Caco-2 (cell line): ENCODE data around the gene C1orf226. TPM values are rescaled to one million over a fixed set of nuclear protein-coding genes. Genes with fewer than 3 reads are reported as not detected.

Source experiments
- BruUV-seq: library from RNA; stranded (reverse); fragments of 400-500 nt; replicated peaks from 2 replicates; lab custom pipeline; 2021; lab: Mats Ljungman, UMichigan
- CTCF ChIA-PET: fragments of 300-600 bp; sonication (Branson Sonifier 250); formaldehyde crosslinking; loops from one replicate; lab custom pipeline; 2022; ENCODE audit warnings: antibody characterized with exemption; lab: Charles Lee
- POLR2A ChIA-PET: fragments of 300-600 bp; sonication (Branson Sonifier 250); formaldehyde crosslinking; loops from one replicate; lab custom pipeline; 2022; ENCODE audit warnings: antibody characterized with exemption; lab: Charles Lee
- DNase-seq, 2 experiments: peaks; one replicate each; pipeline versions ENCODE4 v3.0.0 to v3.0.0-alpha.2; 2020 to 2022
- H3K27me3 ChIP-seq: replicated peaks from 2 replicates; pipeline ENCODE4 v1.6.0; 2011; ENCODE audit warnings: low read length; ENCODE audit not compliant: control insufficient read depth, insufficient read depth
- H3K36me3 ChIP-seq: 2 replicates; pipeline ENCODE4 v1.5.1; 2011; ENCODE audit warnings: low read length; ENCODE audit not compliant: control insufficient read depth, insufficient read depth
- H3K4me1 ChIP-seq: fragments of 250-450 bp; sonication (Bioruptor Pico); 2 replicates; pipeline ENCODE4 v1.5.1; 2020; ENCODE audit warnings: mild to moderate bottlenecking
- H3K4me3 ChIP-seq: 2 replicates; pipeline ENCODE4 v1.5.1; 2011; ENCODE audit warnings: low read depth, mild to moderate bottlenecking, control low read depth, low read length
- H3K9me3 ChIP-seq: fragments of 250-450 bp; sonication (Bioruptor Pico); 2 replicates; pipeline ENCODE4 v1.5.1; 2020; ENCODE audit warnings: mild to moderate bottlenecking, moderate library complexity
- H3K27ac Mint-ChIP-seq: one replicate; pipeline ENCODE4 v1.8.0; 2022; ENCODE audit warnings: mixed read lengths; ENCODE audit not compliant: unreplicated experiment
- H3K27me3 Mint-ChIP-seq: one replicate; pipeline ENCODE4 v1.8.0; 2022; ENCODE audit warnings: mixed read lengths; ENCODE audit not compliant: insufficient read depth, unreplicated experiment
- H3K36me3 Mint-ChIP-seq: one replicate; pipeline ENCODE4 v1.8.0; 2022; ENCODE audit warnings: mild to moderate bottlenecking, mixed read lengths; ENCODE audit not compliant: insufficient read depth, unreplicated experiment
- H3K4me1 Mint-ChIP-seq: one replicate; pipeline ENCODE4 v1.8.0; 2022; ENCODE audit warnings: low read depth, mixed read lengths; ENCODE audit not compliant: unreplicated experiment
- H3K4me3 Mint-ChIP-seq: one replicate; pipeline ENCODE4 v1.8.0; 2022; ENCODE audit warnings: mild to moderate bottlenecking, moderate library complexity, mixed read lengths; ENCODE audit not compliant: unreplicated experiment
- H3K9me3 Mint-ChIP-seq: one replicate; pipeline ENCODE4 v1.8.0; 2022; ENCODE audit warnings: mixed read lengths; ENCODE audit not compliant: unreplicated experiment
- CTCF ChIP-seq, 2 experiments: fragments of 200-600 bp in 1 of 2; IDR thresholded peaks; 1 replicate in 1 of 2; 2 replicates in 1 of 2; pipeline versions ENCODE4 v1.5.1 to v1.8.0; 2011 to 2022; ENCODE audit warnings: antibody characterized with exemption in 1 of 2, control low read depth in 1 of 2, inconsistent platforms in 1 of 2, low read depth in 1 of 2, low read length in 1 of 2, mild to moderate bottlenecking in 1 of 2, moderate library complexity in 1 of 2; ENCODE audit not compliant: insufficient read depth in 1 of 2, severe bottlenecking in 1 of 2, unreplicated experiment in 1 of 2
- intact Hi-C: fragments of 100-400 bp; cut with micrococcal nuclease; formaldehyde crosslinking; loops from one replicate; pipeline ENCODE4 v1.10.0; 2022; ENCODE audit not compliant: unreplicated experiment
- total RNA-seq: library from RNA; stranded (reverse); gene quantifications from 2 replicates; pipeline ENCODE4 v1.2.3, GENCODE V29; 2022

The C1orf226 gene
- total RNA-seq, 1 experiment from 2014 or later, result 7.3 TPM

DNA sequence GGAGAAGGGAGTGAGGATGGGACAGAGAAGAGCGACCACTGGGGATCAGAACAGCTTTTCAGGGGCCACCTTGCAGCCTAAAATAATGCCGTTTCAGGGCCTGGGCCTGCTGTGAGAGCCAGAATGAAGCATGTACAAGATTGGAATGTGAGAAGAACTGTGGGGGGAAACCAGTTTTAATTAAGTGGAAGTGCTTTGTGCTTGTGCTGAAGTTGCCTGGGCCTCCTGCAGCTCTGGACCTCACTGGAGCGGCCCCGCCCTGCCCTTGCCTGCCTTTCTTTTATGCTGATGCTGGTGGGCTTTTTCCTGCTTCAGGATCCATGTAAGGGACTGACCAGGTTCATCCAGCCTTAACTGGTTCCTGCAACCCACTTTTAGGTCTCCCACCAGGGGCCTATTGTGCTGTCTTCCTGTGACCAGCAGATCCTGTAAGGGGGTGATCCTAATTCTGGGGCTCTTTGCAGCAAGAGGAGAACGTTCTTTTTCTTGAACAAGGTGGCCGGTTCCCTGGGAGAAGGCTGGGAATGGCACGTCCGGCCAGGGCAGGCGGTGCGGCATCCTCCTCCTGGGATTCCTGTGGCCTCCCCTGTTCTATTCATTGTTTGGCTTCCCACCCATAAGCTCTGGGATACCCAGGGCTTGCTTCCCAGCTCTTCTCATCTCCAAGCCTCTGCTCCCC is 3.2 kb downstream of the C1orf226 start:
- Histone ChIP-seq H3K27me3 (no peaks in the 10 kb centered on the region), H3K4me3 (no peak overlapping the region), H3K4me1 (peaks cover 39% of the 10 kb centered on the region), H3K9me3 (no peaks in the 10 kb centered on the region), H3K36me3 (no peaks in the 10 kb centered on the region; the same call in 1 of the 2 replicates)
- ChIA-PET POLR2A (no interaction called here), CTCF (no interaction called here)
- no peak for TF ChIP-seq CTCF (IDR thresholded peaks at IDR 0.05; ENCODE audit: insufficient read depth in 1 of 2, low read depth in 1 of 2, low read length in 1 of 2, severe bottlenecking in 1 of 2, unreplicated experiment in 1 of 2)
- Mint-ChIP-seq H3K36me3 (peaks cover 6% of the 10 kb centered on the region), H3K4me1 (peaks cover 17% of the 10 kb centered on the region), H3K9me3 (no peaks in the 10 kb centered on the region), H3K4me3 (no peak overlapping the region), H3K27me3 (no peaks in the 10 kb centered on the region), H3K27ac (no peak overlapping the region)
- intact Hi-C loops, result loop anchor here (10.0 kb wide), 1 partner anchor 190 kb away; no protein-coding TSS in a partner anchor
- no peak for DNase-seq
- BruUV-seq, result no TSS peak

DNA sequence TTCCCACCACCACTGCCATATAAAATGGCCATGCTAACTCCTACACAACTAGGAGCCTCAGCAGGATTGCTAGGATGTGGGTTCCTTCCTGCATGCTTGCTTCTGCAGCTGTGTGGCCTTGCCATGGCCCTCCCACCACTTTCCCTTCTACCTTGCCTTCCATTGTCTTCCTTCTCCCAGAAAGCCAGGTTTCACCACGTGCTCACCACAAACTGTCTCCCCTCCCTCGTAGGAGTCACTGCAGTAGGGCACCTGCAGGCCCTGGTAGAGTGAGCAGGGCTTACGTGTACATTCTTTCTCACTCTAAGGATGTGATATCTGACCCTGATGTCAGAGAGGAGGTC is 3.7 kb downstream of the C1orf226 start:
- Mint-ChIP-seq H3K27me3 (no peaks in the 10 kb centered on the region), H3K4me3 (no peak overlapping the region), H3K4me1 (peaks cover 17% of the 10 kb centered on the region), H3K9me3 (no peaks in the 10 kb centered on the region), H3K27ac (no peak overlapping the region), H3K36me3 (peaks cover 6% of the 10 kb centered on the region)
- no peak for DNase-seq
- Histone ChIP-seq H3K36me3 (no peaks in the 10 kb centered on the region; the same call in 1 of the 2 replicates), H3K9me3 (no peaks in the 10 kb centered on the region), H3K27me3 (no peaks in the 10 kb centered on the region), H3K4me1 (peaks cover 38% of the 10 kb centered on the region), H3K4me3 (no peak overlapping the region)
- no TSS peak for BruUV-seq
- no peak for TF ChIP-seq CTCF (IDR thresholded peaks at IDR 0.05; ENCODE audit: insufficient read depth in 1 of 2, low read depth in 1 of 2, low read length in 1 of 2, severe bottlenecking in 1 of 2, unreplicated experiment in 1 of 2)
- intact Hi-C loops, result loop anchor here (10.0 kb wide), 1 partner anchor 190 kb away; no protein-coding TSS in a partner anchor
- CTCF ChIA-PET, result no interaction called here
- POLR2A ChIA-PET, result no interaction called here

- peaks cover 17% of the 10 kb centered on the region for H3K4me1 Mint-ChIP-seq
- ChIA-PET POLR2A (interaction anchor here (0.5 kb wide), 1 partner anchor 17 kb away, joined by 4 read pairs; no protein-coding TSS in a partner anchor), CTCF (no interaction called here)
- BruUV-seq, result no TSS peak
- Histone ChIP-seq H3K4me1 (peaks cover 33% of the 10 kb centered on the region), H3K4me3 (no peak overlapping the region), H3K36me3 (no peaks in the 10 kb centered on the region; the same call in 1 of the 2 replicates), H3K27me3 (no peaks in the 10 kb centered on the region), H3K9me3 (no peaks in the 10 kb centered on the region)
- H3K27me3 Mint-ChIP-seq, result no peaks in the 10 kb centered on the region
- H3K27ac Mint-ChIP-seq, result no peak overlapping the region
- no peaks in the 10 kb centered on the region for H3K9me3 Mint-ChIP-seq
- no peak for TF ChIP-seq CTCF (IDR thresholded peaks at IDR 0.05; ENCODE audit: insufficient read depth in 1 of 2, low read depth in 1 of 2, low read length in 1 of 2, severe bottlenecking in 1 of 2, unreplicated experiment in 1 of 2)
- intact Hi-C loops, result loop anchor here (10.0 kb wide), 1 partner anchor 191 kb away; no protein-coding TSS in a partner anchor
- no peak for DNase-seq
- no peak overlapping the region for H3K4me3 Mint-ChIP-seq
- peaks cover 6% of the 10 kb centered on the region for H3K36me3 Mint-ChIP-seq
Observed at GRCh38 chr1:162385702-162386101, 4.2 kb downstream of the C1orf226 start.
